Fibroblast of lung (primary cell): Measurements from ENCODE around the gene DRC3.

Experiments used
- EZH2 ChIP-seq: IDR thresholded peaks from 2 replicates; pipeline ENCODE4 v1.5.1; 2012; ENCODE audit warnings: low read length, control low read depth, mild to moderate bottlenecking; ENCODE audit errors: missing control alignments
- TF ChIP-seq, protein P1 (sequence below), 2 donors: IDR thresholded peaks in 1 of 2; conservative IDR thresholded peaks in 1 of 2; 1 replicate in 1 of 2; 2 replicates in 1 of 2; pipeline ENCODE4 v1.5.1; 2011 to 2012; ENCODE audit warnings: low read length in 2 of 2, control low read depth in 1 of 2, inconsistent platforms in 1 of 2, low read depth in 1 of 2, mild to moderate bottlenecking in 1 of 2

DNA sequence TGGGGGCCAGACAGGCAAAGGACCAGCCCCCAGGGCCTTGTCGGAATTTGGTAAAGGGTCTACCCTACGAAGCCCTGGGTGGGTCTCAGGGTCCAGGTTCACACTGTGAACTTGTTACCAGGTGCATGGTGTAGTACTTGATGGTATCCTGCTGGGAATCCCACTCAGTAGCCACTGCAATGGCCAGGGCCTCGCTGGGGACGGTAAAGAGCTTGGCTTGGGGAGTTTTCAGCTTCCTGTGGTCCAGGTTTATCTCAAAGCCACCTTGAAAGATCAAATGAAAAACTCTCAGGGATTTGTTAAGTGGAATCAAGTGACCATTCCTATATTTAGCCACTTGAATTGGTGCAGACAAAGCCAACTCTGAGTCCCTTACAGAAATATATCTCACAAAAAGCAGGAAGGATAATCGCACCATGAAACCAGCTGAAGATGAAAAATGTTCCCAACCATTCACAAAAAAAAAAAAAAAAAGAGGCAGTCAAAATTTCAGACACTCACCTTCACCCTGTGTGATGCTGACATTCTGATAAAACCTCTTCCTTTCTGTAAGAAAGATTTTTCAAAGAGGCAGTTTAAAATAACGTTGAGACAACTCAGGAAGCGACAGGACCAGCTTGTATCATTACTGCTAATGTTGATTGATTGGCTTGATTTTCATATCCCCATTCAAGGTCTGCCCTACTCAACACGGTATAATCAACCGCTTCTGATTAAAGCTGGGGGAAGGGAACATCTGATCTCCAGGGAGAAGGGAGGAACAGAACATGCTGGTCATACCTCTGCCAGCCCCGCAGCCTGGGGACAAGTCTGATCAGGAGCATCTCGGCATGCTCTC is 55.7 kb downstream of the DRC3 start:
- TF ChIP-seq, protein P1, sequence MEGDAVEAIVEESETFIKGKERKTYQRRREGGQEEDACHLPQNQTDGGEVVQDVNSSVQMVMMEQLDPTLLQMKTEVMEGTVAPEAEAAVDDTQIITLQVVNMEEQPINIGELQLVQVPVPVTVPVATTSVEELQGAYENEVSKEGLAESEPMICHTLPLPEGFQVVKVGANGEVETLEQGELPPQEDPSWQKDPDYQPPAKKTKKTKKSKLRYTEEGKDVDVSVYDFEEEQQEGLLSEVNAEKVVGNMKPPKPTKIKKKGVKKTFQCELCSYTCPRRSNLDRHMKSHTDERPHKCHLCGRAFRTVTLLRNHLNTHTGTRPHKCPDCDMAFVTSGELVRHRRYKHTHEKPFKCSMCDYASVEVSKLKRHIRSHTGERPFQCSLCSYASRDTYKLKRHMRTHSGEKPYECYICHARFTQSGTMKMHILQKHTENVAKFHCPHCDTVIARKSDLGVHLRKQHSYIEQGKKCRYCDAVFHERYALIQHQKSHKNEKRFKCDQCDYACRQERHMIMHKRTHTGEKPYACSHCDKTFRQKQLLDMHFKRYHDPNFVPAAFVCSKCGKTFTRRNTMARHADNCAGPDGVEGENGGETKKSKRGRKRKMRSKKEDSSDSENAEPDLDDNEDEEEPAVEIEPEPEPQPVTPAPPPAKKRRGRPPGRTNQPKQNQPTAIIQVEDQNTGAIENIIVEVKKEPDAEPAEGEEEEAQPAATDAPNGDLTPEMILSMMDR (conservative IDR thresholded peaks at IDR 0.05 in 1 of 2, IDR thresholded peaks at IDR 0.05 in 1 of 2; ENCODE audit: low read depth in 1 of 2, low read length in 2 of 2), result no peak
- TF ChIP-seq EZH2, result no peak
